D721Med (cell line): ENCODE results near the gene CREBZF.

ENCODE experiments used
- DNase-seq: peaks from one replicate; pipeline ENCODE4 v3.0.0; 2011; ENCODE audit warnings: low spot score; ENCODE audit not compliant: insufficient read length
- FAIRE-seq: peaks from 2 replicates; lab custom pipeline; 2011; peaks lifted over from hg19 to GRCh38; lab: Jason Lieb, UNC
- TF ChIP-seq, protein P1 (sequence below): IDR thresholded peaks from 2 replicates; pipeline ENCODE4 v1.5.1; 2012; ENCODE audit warnings: mild to moderate bottlenecking, control low read depth; ENCODE audit not compliant: insufficient read depth; ENCODE audit errors: missing control alignments

The CREBZF gene

DNA sequence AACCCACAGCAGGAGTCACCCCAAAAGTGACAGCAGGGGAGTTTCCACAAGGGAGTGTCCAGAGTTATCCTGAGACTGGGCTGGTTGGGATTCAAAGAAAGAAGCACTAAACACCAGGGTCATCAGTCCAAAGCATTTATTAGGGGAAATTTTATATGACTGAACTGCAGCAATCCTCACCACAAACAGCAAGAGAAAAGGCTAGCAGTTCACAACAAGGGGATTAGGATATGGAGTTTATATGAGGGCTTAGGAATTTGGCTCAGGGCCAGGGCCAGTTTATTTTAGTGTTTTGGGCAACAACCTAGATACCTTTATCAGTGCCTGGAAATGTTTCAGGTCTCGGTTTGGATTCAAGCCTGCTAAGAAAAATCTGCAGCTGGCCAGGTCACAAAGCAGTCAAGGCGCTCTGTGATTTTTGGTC, 21.7 kb downstream of the CREBZF start:
- FAIRE-seq (no peak), DNase-seq (no peak)
- TF ChIP-seq, protein P1, sequence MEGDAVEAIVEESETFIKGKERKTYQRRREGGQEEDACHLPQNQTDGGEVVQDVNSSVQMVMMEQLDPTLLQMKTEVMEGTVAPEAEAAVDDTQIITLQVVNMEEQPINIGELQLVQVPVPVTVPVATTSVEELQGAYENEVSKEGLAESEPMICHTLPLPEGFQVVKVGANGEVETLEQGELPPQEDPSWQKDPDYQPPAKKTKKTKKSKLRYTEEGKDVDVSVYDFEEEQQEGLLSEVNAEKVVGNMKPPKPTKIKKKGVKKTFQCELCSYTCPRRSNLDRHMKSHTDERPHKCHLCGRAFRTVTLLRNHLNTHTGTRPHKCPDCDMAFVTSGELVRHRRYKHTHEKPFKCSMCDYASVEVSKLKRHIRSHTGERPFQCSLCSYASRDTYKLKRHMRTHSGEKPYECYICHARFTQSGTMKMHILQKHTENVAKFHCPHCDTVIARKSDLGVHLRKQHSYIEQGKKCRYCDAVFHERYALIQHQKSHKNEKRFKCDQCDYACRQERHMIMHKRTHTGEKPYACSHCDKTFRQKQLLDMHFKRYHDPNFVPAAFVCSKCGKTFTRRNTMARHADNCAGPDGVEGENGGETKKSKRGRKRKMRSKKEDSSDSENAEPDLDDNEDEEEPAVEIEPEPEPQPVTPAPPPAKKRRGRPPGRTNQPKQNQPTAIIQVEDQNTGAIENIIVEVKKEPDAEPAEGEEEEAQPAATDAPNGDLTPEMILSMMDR: no peak

DNA sequence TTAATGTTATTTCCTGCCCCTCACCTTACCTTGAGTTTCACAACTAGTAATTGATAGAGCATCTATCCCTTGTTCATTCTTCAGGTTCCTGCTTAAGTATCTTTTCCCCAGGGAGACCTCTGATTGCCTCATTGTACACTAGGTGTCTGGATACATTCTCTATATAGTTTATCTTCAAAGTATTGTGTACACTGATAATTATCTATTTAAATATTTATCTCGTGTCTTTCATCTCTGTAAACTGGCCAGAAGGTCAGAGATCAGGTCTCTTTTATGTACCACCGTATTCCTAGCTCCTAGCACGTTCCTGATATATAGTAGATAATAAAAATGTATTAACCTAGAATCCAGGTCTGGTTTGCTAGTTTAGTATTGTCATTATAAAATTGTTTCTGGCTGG, 30.2 kb downstream of the CREBZF start:
- DNase-seq (no peak), FAIRE-seq (no peak)
- TF ChIP-seq, protein P1: no peak

DNA sequence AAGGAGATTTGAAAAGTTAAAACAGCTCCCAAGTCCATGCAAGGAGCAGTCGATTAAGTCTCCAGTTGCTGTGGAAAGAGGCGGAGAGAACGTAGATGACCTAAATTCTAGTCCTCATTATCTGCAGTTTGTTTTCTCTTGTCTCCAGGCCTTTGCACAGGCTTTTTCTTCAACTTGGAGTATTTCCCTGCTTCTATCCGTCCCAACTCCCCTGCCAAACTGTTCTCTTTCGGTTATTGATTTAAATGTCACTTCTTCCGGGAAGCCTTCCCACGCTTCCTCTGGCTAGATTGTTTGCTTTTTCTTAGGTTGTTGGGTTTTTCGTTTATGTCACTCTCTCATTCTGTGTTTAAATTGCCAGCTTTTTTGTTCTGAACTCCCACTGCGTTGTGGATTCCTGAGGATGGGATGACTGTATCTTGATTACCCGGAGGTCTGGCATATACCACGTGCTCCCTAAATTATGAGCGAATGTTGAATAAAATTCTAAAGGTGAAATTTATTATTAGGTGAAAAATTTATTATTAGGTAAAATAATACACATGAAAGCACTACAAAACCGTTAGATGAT, 36.1 kb downstream of the CREBZF start:
- no peak for FAIRE-seq
- no peak for DNase-seq
- TF ChIP-seq, protein P1: no peak

- TF ChIP-seq, protein P1: no peak
- FAIRE-seq (no peak), DNase-seq (peak; percentile 19)
Observed at GRCh38 chr11:85627998-85628770, 36.7 kb downstream of the CREBZF start, which contains the start of gene TMEM126B. Gene TMEM126B (plus strand): TSS chr11:85628593. CDS start chr11:85628608, 15 bp downstream.

- TF ChIP-seq, protein P1: no peak
- DNase-seq (no peak), FAIRE-seq (no peak)
Observed at GRCh38 chr11:85627332-85627997, 37.5 kb downstream of the CREBZF start, which contains the start of gene DLG2. Gene DLG2 (minus strand): TSS chr11:85627344.

DNA sequence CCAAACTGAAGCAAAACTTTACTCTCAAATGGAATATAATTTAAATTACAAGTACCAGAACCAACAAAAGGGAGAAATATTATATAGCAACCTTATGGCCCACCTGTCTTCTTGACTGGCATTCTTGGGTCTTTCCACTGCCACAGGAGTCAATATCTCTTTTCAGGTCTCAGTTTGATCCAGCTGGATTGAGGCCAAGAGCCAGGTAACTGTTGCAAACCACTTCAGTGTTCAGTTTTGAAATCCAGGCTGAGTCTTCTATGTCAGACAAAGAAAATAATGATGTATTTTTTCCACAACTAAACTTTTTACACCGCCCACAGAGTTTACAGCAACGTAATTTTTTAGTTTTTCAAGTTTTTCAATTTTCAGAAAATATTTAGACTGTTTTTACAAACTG, 38.4 kb downstream of the CREBZF start:
- TF ChIP-seq, protein P1: no peak
- FAIRE-seq (no peak), DNase-seq (no peak)

DNA sequence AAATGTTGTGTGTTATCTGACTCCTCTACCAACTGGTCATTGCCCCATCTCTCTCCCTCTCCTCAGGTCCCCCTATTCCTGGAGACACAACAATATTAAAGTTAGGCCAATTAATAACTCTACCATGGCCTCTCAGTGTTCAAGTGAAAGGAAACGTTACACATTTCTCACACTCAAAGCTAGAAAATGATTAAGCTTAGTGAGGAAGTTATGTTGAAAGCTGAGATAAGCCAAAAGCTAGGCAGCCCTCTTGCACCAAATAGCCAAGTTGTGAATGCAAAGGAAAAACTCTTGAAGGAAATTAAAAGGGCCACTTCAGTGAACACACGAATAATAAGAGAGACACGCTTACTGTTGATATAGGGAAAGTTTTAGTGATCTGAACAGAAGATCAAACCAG, 44.7 kb downstream of the CREBZF start:
- DNase-seq (no peak), FAIRE-seq (no peak)
- TF ChIP-seq, protein P1: no peak
